GM21360 (cell line): Measurements from ENCODE around the gene KCNN3.

Source experiments
- ATAC-seq: cut with Tn5 transposase; IDR thresholded peaks from one replicate; pipeline ENCODE4 v1.9.1; 2021; ENCODE audit warnings: mild to moderate bottlenecking, moderate library complexity; ENCODE audit not compliant: unreplicated experiment

The KCNN3 gene

DNA sequence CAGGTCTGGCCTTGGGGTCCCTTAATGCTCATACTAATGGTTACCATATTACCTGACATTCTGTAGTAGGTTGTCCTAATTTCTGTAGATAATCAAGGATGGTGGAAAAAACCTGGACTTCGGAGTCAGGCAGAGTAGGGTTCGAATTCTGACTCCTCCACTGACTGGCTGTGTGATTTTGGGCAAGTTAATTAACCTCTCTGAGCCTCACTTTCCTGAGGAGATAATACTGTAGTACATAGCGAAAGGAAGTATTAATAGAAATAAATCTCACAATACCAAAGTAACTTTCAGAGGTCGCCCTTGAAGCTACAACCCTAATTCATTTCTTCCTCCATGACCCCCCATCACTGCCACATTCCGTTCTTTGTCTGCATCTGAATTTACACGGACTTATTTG is 72.9 kb downstream of the KCNN3 start:
- ATAC-seq: no peak

DNA sequence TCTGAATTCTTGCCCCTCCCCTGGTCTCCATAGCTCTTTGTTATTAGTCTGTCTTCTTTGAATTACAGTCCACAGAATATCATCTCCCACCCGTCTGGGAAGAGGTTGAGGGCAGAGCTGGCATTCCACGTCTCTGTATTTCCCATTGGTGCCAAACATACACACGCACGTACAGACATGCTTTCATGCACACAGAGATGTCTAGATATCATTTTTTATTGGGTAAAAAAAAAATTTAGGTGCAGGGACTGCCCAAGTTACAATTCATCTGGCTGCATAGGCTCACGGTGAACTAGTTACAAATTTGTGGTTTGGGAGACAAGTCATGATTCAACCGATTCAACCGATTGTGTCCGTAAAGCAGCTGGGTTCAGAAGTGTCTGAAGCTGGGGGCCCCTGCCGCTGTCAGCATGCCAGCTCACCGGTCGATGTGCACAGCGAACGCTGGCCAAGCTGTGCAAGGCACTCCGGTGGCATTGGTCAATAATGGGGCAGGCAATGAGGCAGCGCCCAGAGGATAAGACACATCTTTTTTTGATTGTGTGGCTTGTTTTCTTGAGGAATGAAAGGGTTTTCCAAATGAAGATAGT is 73.7 kb downstream of the KCNN3 start:
- no peak for ATAC-seq

DNA sequence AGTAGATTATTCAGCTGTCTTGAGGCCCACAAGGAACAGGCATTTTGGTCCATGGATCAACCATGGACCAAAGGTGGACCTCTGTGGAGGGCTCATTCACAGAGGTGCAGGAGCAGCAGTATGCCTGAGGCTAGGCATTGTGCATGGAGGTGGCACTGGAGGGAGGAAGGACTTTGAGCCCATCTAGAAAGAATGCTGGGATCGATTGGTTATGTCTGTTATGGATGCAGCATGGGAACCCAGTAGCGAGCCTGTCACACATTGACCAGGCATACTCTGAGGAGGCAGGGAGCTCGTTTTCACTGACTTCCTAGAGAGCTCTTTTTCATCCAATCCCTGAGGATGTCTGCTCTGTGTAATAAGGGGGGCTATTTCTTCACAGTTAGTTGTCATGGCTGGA is 75.5 kb downstream of the KCNN3 start:
- ATAC-seq: no peak

DNA sequence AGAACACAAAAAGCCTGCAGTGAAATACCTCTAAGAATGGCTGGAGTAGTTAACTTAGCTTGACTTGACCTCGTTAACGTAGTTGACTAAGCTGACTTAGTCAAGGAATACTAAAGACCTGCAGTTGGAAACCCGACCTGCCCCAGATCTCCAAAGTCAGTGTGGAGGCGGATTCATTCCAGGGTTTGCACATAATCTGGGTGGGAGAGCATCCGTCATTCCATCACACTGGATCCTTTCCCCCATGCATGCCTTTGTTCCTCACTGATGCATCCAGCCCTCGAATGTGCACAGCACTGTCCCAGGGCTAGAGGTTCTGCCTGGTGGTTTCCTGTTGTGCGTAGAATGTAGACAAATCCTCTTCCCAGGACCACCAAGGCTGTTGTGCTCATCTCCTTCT is 76.4 kb downstream of the KCNN3 start:
- ATAC-seq: no peak

DNA sequence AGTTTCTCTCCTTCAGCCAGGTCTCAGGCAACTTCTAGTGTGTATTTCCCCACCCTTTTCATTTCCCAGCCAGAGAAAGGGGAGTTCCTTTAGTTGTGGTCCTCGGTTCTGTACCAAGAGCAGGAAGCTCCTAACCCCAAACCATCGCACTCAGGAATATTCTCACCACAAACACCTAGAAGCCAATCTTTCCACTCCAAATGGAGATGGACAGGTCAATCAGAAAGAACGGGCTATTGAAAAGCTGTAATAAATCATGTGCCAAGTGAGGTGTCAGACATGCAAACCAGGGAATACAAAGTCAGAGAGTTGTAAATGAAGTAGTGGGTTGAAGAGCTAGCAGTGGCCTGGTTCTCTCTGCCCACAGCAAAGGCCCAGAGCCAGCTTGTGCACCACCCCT is 77.2 kb downstream of the KCNN3 start:
- ATAC-seq: no peak

DNA sequence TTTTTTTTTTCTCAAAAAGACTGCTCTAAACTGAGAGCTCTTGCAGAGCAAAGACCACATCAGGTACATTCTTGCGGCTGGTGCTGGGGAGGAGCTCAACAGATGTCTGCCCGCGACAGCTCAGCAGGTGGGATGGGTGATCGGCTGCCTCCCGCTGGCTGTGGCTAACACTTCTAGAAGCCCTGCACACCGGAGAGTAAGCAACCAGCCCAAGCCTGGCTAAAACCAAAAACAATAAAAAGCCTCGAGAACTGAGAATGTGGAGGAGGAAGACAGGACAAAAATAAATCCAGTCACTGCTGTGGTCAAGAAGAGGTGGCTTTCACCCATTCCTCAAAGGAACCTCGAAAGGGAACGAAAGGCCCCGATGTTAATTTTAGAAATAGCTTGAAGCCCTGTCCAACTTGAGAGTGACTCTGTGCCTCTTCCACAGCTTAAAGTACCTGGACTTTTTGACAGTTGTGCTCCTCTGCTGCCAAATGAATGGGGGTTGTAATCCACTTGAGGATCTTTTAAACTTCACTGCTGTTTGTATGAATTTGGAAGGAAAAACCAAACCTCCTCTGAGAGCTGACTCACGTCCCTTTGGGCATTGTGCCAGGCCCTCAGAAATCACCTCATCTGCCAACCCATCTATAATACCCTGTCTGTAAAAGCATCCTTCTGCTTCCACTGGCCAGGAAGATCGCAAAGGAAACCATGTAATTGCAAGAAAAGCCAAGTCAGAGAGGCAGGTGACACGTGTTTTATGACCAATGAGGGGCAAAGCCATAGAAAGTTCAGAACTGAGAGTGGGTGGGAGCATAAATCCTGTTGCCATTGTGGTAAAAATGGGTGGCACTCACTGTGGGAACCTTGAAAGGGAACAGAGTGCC is 78.6 kb downstream of the KCNN3 start:
- ATAC-seq: no peak

DNA sequence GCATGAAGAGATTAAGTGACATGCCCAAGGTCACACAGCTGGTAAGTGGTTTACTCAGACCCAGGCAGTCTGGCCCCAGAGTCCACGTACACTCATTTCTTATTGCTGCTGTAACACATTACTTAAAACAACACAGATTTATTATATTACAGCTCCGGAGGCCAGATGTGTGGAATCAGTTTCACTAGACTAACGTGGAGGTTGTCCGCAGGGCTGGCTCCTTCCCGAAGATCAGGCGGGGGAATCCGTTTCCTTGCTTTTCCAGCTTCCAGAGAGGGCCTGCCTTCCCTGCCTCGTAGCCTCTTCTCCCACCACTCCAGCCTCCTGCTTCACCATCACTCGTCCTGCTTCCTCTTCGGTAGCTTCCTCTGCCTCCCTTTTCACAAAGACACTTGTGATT is 81.2 kb downstream of the KCNN3 start:
- no peak for ATAC-seq

DNA sequence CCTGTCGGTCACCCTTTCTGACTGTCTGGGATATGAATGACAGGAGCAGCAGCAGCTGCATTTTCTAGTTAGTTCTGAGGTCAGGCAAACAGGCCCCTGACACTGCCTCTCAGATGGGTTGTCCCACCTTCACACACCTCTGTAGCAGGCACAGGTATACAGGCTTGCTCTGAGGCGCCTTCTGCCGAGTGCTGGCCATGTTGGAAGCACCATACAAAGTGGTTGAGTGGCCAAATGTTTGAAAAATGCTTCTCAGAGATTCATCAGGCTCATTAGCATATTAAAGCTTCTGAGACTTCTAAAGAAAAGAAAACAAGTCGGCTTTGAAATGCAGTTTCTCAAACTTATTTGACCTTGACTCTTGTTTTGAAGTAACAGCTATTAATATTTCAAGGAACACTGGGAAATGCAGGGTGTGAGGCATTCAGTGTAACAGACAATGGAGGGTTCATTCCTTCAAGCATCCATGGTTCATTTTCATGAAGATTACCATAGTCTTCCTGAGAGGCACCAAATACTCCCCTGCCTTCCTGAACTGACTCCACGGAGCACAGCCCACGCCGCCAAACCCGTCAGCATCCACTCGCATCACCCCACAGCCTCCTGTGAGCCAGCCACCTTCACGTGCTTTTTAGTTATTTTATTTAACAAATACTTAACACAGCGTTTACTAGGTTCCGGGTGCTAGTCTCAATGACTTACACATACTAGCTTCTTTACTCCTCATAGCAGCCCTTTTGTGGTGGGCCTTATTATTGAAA is 81.8 kb downstream of the KCNN3 start:
- no peak for ATAC-seq

DNA sequence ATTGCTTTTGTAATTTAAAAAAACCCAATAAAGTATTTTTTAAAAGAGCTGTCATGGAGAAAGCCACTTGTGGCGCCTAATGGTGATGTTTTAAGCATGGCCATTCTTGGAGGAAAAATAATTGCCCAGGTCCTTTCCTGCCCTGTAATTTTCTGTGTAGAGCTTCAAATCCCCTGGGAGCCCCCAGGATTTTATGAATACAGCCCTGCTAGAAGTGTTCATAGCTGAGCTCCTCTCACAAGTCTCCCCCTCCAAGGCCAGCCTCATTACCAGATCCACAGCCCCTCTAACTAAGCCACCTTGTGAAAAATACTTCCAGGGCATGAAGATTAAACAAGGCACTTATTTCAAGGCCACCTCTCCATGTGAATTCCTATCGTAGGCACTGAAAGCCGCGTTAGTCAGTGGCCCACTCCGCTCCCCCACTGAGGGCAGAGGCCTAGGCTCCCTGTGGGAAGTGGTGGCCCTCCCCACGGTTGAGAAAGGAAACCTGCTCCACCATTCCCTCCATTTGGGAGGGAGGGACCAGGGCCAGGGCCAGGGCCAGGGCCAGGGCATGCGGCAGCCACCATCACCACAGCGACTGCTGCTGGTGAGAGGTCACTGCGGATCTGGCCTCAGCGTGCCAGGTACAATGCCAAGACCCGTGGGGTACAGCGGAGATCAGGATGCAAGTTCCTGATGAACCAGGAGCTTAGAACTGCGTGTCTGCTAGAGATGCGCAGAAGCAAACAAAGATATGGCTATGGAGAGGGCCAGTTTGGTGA is 83.1 kb downstream of the KCNN3 start:
- ATAC-seq: no peak

DNA sequence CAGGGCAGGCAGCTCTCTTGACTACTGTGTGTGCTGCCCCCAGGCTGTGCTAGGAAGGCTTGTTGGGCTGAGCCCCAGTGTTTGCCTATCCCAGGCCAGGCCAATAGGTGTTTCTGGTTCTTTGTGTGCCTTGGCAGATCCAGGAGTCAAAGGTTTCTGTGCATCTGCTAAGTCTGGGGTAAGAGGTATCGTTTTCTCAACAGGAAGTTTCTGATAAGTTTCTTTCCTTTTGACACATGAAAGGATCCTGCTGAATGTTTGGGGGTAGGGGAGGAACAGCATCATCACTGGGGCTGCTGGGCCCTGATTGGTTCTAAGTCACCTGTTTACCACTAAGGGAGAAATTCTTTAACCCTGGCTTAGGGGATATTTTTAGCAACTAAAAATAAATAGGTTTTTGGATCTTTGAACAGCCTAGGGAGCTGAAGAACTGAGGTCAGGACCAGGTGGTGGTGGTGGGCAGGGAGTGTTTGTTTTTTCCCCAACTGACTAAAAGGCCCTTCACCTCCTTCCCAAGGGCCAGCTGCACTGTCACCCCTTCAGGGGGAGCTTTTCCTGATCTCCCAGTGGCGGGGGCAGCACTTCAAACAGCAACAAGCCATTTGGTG is 85.1 kb downstream of the KCNN3 start:
- peak; percentile 63 for ATAC-seq

DNA sequence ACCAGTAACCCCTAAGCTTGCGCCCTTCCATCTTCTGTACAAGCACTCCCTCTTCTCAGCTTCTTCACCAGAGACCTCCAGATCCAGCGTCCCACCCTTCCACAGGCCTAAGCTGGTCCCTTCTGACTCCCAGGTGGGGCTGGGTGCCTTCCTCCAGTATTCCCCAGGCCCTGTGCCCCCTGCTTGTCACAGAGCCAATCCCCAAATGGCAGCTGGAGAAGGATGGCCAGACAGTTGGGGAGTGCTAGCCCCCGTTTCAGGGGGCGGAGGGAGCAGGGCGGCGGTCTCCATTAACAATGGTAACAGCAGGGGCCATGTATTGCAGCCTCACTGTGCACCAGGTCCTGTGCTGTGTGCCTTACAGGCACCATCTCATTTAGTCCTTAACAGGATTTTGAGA is 85.7 kb downstream of the KCNN3 start:
- ATAC-seq: no peak

DNA sequence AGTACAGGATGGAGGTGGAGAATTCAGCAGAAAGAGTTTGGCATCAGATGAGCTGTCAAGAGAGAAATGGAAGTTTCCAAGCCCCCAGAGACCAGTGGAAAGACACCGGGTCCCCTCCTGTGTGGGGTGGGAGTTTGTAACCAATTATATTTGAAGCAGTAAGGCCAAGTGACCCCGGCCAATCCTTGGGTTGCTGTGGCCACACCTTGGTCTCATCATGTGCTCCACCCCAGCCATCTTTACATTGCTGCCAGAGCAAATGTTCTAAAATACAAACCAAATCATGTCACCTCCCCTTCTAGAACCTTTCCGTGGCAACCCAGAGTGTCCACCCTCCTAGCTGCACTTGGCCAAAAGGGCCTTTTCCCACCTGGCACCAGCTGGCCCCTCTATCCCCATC is 86.1 kb downstream of the KCNN3 start:
- ATAC-seq: no peak

DNA sequence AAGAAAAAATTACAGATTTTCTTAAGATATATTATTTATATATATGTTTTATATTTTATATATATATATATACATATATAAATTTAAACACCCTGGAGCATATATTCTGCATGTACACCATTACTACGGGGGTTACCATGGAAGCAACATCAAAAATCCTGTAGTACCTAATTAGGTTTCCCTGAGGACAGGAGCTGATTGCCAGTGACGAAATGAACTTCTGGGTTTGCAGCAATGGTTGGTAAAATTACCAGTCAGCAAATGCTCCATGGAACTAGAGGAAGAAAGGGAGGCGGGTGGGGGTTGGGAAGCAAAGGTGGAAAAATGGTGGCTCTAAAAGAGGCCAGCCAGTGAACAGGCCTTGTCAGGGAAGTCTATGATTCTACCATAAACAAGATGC is 89.5 kb downstream of the KCNN3 start:
- no peak for ATAC-seq

DNA sequence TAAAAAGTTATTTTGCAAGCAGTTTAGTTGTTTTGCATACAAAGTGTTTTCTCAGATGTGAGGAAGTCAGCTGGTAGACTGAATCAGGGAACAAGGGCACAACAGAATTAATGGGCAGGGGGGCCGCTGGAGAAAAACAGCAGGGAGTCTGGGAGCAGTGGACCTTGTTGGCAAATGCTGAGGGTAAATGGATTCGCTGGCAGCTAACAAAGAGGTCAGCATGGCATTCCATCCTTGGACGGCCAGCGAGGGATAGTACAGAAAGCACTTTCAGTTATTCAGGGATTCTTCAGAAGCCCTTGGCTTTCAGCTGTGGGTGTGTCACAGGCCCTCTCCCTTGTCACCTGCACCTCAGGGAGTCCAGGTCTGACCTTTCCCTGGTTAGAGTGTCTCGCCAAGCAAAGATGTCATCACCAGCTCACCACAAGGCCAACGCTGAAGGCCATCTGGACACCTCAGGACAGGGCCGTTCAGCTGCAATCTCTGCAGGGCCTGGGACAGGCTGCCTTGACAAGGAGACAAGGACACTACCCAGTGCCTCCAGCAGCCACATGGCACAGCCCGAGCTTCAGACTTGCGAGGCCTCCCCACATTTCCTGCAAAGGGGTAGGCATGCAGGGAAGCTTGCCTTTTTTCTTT is 90.4 kb downstream of the KCNN3 start:
- ATAC-seq: no peak

DNA sequence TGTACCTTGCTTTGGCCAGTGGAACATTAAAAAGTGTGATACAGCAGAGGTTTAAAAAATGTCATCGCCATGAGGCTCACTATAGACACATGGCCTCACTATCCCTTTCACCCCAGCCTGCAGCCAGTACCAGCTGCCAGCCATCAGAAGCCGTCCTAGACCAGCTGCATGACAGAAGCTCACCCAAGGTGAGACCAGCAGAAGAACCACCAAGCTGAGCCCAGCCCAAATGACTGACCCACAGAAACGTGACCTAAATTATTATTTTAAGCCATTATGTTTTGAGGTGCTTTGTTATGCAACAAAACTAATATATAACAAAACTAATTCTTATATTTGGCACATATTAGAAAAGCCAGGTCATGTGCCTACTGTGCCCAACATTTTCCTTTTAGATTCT is 91.1 kb downstream of the KCNN3 start:
- ATAC-seq: no peak

DNA sequence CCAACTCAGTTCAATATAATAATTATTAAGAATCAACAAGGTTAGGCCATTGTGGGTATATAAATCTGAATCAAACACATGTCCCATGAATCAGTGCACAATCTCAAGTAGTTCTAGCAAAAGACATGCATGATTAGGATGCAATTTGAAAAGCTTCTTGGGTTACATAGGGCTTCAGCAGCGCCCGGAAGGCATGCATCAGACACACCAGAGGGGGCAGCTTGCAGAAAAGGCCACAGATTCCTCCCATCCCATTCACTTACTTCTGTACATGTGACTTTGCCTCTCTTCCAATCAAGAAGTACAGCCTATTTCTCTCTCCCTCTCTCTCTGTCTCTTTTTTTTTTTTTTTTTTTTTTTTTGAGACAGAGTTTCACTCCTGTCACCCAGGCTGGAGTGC is 91.8 kb downstream of the KCNN3 start:
- ATAC-seq: no peak

DNA sequence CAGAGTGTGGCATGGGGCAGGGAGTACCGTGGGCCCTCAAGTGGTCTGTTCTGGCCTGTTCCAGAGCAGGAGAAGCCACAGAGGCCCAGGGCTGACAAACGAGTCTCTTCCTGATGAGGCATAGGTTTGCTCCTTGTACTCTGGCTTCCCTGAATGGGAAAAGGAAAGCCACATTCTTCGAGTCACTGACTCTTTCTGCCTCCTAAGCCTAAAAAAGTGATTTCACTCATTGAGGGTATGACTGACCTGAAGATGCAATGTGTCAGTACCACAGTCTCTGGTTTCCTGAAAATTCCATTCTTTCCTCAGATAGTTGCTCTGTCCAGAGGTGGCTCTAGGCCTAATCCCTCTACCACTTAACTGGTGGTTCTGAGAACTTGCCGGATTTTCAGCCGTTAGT is 92.3 kb downstream of the KCNN3 start:
- no peak for ATAC-seq

DNA sequence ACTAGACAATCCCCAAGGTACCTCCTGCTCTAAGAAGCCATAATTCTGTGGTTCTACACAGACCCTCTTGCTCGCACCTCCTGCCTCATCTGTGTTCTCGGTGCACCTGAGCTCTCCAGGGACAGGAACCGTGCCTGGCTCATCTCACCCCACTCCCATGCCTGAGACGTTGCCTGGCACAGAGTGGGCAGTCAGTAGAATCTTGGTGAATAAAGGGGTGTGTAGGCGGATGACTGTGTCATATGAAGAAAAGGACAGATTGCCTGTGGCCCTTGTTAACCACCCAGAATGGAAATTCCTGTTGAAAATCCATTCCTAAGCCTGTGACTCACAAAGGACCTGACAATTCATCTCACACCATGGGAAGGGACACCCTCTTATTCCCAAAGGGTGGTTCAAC is 92.9 kb downstream of the KCNN3 start:
- no peak for ATAC-seq

DNA sequence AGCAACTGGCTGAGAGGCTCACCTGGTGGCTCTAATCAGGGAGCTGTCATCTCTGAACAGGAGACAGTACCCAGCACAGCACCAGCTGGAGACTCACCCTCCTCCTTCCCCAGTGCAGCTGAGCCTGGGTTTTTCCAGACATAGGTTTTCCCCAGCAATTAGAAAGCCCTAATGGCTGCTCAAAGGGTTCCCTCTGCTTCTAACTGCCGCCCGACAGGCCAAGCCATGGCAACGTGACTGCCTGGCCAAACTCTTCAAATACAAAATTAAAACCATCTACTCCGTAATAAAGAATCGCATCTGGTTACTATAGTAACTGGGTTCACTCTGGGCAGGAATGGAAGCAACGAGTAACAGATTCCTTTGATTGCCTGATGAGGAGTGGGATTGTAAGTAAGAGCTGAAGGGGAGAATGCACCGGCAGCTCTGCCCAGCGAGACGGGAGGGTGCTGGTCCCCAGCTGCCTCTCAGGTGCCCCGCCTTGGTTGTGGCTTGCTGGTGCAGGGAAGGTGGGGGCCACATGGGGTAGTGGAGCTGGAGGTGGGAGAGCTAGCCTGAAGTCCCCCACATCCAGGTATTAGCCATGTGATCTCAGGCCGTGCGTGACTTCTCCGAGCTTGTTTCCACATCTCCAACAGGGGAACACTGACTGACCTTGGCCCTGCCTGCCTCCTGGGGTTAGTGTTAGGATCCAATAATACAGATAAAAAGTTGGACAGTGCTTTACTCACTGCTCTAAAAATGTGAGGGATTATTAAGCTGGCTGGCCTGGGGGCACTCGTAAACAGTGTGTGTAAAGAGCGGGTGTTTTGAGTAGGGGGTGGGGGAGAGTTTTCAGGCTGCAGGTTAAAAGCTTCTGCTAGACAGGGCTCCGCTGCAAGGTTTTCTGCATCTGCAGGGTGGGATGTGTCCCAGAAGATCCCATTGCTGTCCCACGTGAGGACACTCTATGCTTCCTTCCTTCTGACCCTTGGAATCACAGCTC is 94.2 kb downstream of the KCNN3 start:
- no peak for ATAC-seq
